DOHH2 (cell line): ENCODE results near the gene KIAA1671.

Source experiments
- CTCF ChIP-seq: fragments of 200-600 bp; sonication (generic); IDR thresholded peaks from one replicate; pipeline ENCODE4 v1.5.1; 2014; ENCODE audit warnings: antibody characterized with exemption, mild to moderate bottlenecking, low read depth, low read length; ENCODE audit not compliant: poor library complexity, severe bottlenecking
- EZH2phosphoT487 ChIP-seq: fragments of 200-600 bp; sonication (generic); IDR thresholded peaks from 2 replicates; pipeline ENCODE4 v1.6.1; 2017; ENCODE audit warnings: borderline replicate concordance, mild to moderate bottlenecking, antibody characterized with exemption, low read length, moderate library complexity, mixed read lengths

- TF ChIP-seq CTCF: no peak
- TF ChIP-seq EZH2phosphoT487: no peak
Measured at GRCh38 chr22:25122136-25122764, 169.7 kb downstream of the KIAA1671 start.
